NCI-H1694 (cell line): ENCODE measurements around the gene SLC22A12.
A peak's percentile ranks its signal among the peaks of the same experiment; 100 is the strongest.

Experiments used
- DNase-seq: peaks from one replicate; lab custom pipeline; 2025; lab: John Stamatoyannopoulos, UW

SLC22A12 gene

GRCh38 chr11:64628596-64628995 lies 37.6 kb downstream of the SLC22A12 start:
- DNase-seq: no peak

GRCh38 chr11:64629103-64629502 lies 38.1 kb downstream of the SLC22A12 start:
- DNase-seq: no peak

DNA sequence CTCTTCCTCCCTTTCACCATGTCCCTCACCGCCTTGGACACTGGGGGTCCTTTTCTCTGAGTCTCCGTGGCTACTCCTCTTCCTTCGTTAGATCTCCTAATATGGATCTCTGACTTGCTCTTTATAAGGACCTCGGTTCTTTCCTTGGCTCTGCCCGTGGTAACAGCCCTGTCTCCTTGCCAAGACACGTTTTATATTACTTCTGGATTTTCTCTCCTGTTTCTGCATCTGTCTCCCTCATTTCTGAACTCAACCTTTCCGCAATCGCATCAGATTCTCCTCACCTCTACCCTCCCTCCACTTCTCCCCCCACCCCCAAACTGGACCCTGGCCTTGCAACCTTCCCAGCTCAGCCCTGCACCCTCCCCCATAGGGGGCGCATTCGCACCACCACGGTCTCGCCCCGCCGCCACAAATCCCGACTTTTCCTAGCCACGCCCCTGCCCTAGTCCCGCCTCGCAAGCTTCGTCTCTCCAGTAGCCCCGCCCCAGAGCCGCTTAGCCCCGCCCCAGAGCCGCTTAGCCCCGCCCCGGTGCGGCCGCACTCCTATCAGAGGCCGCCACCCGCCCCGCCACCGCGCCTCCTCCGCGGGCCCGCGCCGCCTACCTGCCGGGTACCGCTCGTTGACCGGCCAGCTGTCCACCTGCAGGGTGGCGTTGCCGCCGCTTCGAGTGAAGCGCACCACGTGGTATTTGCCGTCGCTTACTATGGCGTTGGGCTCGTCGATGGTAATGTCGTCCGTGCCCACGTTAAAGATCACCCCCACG lies 39.0 kb downstream of the SLC22A12 start:
- no peak for DNase-seq

DNA sequence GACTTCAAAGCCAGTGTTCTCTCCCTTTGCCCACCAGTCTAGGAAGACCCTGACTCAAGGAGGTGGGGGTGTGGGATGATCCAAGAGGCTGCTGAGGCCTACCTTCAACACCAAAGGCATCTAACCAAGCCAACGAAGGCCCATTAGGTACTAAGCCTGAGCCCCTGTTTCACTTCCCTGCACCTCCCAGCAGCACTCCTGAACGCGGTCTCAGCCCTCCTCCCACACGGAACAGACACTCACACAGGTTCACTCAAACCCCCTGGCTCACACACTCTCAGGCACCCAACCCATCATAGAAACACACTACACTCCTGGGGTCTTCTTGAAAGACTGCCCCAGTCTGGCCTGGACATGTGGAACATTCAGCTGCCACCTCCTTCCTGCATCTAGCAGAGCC lies 40.7 kb downstream of the SLC22A12 start:
- no peak for DNase-seq

GRCh38 chr11:64632237-64632636 lies 41.2 kb downstream of the SLC22A12 start:
- no peak for DNase-seq

DNA sequence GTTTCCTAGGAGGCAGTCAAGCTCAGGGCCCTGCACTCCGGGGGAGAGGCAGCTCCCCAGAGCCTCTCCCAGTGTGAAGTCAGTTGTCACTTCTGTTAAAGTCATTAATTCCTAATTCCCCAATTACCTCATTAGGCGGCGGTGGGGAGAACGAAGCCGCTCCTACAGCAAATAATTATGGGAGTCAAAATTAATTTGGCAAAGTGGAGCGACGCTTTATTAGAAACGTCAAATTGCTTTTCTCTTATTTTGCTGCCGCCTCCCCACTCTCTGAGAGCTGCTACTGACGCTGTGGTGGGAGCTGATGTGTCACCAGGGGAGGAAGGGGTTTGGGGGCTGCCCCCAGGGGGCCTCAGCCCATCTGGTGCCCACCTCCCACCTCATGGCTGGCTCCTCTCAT lies 41.6 kb downstream of the SLC22A12 start:
- DNase-seq: no peak

- DNase-seq: no peak
These were observed 42.6 kb downstream of the SLC22A12 start for GRCh38 chr11:64633555-64634159.

DNA sequence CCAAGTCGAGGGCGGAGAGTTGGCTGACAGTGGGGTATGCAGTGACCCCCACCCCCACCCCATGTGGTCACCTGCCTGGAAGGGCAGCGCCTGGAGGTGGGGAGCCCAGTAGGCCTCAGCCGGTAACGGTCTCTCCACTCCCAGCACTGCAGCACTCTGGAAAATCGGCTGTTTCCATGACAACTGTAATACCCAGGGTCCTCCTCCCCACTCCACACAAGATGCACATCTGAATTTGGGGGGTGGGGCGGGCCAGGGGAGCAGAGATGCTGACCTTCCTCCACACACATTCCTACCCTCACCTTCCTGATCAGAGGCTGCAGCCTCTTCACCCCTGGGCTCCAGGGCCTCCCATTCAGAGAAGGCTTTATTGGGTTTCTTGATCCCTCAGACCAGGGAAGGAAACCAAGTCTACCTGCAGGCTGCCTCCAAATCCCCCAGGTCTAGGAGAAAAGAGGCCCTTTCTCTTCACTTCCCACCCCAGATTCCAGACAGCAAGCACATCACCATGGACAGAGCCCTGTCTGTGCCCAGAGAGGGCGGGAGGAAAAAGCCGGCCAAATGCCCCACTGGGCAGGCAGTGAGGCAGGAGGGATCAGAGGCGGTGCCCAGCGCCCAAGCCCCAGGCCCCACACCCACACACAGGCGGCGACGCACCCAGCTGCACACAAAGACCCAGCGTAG lies 46.5 kb downstream of the SLC22A12 start:
- no peak for DNase-seq

DNA sequence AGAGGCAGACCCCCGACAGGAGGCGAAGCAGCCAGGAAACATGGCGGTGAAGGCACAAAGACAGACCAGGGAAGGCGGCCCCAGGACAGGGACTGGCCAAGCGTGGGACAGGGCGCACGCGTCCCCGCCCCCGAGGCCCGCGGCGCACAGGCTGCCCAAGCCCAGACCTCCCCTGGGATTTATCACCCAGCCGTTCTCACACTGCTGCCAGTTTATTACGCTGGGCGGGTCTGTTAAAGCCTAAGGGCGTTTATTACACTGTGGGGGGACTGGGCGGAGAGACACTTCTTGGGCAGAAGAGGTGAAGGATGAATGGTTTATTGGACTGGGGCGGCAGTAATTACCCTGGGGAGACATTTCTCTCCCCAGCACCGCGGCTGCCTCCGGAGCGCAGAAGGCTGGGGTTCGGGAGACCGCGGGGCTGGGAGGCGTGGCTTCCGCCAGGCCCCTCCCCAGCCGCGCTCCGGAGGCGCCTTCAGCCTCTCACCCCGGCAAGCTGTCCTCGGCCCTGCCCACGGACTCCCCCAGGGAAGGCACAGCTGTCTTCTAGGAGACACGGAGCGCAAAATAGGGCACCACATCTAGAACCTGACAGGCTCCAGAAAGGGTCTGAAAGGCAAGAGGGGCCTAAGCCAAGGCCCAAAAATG lies 47.1 kb downstream of the SLC22A12 start:
- no peak for DNase-seq

GRCh38 chr11:64638829-64639228 lies 47.8 kb downstream of the SLC22A12 start:
- DNase-seq: no peak

- DNase-seq: no peak
These were observed 48.9 kb downstream of the SLC22A12 start for GRCh38 chr11:64639885-64640284.

DNA sequence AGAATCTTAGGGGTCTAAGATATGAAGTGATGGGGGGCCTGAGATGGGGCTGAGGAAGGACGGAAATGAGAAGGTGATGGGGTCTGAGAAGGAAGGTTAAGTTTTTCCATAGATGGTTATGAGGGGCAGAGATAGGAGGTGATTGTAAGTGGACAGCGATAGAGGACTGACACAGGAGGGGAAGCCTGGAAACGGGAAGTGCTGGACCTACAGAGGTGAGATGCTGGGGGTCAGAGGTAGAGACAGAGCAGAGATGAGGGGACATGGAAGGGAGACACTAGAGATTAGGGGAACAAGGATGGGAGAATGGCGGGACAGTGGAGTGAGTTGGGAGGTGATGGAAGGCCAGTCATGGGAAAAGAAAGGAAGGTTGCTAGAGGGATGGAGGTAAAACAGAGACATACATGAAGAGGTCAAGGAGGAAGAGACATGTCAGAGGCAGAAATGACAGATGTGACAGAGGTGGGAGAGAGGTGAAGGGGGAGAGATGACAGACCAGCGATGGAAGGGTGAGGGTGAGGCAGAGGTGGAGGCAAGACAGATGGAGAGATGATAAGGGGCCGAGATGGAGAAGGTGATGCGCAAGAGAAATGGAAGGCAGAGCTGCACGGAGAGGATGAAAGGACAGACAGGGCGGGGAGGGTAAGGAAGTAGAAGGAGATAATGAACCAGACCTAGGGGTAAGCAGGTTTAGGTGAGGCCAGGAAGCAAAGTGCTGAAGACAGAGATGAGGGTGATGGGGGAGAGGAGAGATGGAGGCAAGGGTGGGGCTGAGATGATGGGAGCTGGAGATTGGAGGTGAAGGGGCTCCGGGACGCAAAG lies 50.8 kb downstream of the SLC22A12 start:
- no peak for DNase-seq

DNA sequence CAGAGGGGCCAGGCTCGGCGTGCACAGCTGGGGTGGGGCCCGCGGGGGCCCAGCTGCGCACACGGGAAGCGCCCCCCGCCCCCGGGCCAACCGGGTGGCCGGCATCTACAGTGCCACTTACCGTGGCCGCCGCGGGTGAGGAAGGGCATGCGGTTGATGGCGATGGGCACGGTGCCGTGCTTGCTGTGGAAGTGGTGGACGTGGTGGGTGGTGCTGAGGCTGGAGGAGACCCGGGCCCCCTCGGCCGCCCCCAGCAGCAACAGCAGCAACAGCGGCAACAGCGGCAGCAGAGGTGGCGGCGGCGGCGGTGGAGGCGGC lies 51.4 kb downstream of the SLC22A12 start:
- no peak for DNase-seq

GRCh38 chr11:64642871-64643255 lies 51.8 kb downstream of the SLC22A12 start:
- DNase-seq: no peak

GRCh38 chr11:64643256-64643881 lies 52.3 kb downstream of the SLC22A12 start:
- DNase-seq: peak; percentile 32

GRCh38 chr11:64643920-64644646 lies 53.1 kb downstream of the SLC22A12 start:
- DNase-seq: no peak

DNA sequence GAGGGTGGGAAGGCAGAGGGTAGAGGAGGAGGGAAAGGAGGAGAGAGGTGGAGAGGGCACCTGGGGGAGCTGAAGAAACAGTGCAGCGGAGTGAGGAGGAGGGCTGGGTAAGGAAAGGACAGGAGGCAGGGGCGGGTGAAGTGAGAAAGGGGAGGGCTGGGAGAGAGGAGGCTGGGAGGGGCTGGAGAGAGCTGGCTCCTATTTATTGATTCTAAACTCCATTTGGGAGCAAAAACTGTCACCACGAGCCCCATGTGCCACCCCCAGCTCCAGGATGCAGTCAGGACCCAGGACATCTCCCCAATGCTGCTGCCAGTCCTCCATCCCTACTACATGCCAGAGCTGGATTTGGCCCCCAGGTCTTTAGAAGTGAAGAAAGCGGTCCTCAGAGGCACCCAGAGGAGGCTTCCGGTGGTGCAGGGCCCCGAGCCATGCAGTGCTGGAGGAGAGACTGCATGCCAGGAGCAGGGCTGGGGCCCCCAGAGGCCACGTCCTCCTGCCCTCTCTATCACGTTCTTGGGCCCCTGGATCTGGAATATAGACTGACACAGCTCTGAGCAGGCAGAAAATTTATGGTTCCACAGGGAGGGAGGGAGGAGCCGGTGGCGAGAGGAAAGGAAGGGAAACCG lies 53.7 kb downstream of the SLC22A12 start:
- no peak for DNase-seq

- DNase-seq: no peak
These were observed 56.2 kb downstream of the SLC22A12 start for GRCh38 chr11:64647019-64647779.

- DNase-seq: no peak
These were observed 57.5 kb downstream of the SLC22A12 start for GRCh38 chr11:64648551-64648950.

- DNase-seq: no peak
These were observed 58.3 kb downstream of the SLC22A12 start for GRCh38 chr11:64649291-64649697.
